ENCODE results near the gene FSTL5. TPM values are rescaled to one million over a fixed set of nuclear protein-coding genes. Genes with fewer than 3 reads are reported as not detected.

Gene FSTL5
- total RNA-seq, 2 donors from 2014 or later, result not detected

DNA sequence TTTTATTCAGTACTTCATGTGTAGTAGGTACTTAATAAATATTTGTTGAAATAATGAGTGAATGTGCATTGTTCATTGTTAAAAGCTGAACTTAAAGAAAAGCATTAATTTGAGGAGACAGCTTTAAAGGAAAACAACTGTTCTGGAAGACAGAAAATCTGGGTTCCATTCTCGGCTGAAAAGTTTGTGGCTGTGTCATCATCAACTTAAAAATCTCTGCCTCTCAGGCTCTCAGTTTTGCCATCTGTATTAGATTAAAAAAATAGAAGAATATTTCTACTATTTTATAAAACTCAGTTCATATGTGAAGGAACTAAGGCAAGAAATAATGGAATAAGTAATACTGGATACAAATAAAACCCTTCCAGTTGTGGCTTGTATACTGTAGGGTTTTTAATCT is 62.5 kb downstream of the FSTL5 start:
- H3K4me1 ChIP-seq, result no peaks in the 10 kb centered on the region

DNA sequence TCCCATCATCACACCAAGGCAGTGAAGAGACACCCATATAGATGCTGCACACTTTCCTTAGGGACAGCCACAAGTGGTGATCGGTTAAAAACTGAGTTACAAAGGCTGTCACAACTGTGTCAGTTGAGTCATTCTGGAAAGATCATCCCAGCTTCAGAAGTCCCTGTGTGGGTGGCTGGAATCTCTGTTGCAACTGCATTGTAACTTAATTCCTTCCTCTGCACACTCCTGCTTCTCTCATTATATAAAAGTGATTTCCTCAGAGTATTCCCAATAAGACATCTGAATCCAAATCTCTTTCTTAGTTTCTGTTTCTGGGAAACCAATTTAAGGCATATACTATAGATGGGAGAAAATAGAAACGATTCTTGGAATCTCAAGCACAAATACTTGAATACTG is 88.1 kb downstream of the FSTL5 start:
- Histone ChIP-seq H3K4me1 (no peaks in the 10 kb centered on the region), H3K36me3 (no peaks in the 10 kb centered on the region), H3K9me3 (no peaks in the 10 kb centered on the region), H3K27me3 (no peaks in the 10 kb centered on the region), H3K27ac (no peak overlapping the region), H3K4me3 (no peak overlapping the region)
- TF ChIP-seq, protein P1, sequence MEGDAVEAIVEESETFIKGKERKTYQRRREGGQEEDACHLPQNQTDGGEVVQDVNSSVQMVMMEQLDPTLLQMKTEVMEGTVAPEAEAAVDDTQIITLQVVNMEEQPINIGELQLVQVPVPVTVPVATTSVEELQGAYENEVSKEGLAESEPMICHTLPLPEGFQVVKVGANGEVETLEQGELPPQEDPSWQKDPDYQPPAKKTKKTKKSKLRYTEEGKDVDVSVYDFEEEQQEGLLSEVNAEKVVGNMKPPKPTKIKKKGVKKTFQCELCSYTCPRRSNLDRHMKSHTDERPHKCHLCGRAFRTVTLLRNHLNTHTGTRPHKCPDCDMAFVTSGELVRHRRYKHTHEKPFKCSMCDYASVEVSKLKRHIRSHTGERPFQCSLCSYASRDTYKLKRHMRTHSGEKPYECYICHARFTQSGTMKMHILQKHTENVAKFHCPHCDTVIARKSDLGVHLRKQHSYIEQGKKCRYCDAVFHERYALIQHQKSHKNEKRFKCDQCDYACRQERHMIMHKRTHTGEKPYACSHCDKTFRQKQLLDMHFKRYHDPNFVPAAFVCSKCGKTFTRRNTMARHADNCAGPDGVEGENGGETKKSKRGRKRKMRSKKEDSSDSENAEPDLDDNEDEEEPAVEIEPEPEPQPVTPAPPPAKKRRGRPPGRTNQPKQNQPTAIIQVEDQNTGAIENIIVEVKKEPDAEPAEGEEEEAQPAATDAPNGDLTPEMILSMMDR (IDR thresholded peaks at IDR 0.05), result no peak
- no peak for DNase-seq (ENCODE audit: low spot score)

More for the DNA sequence above, 62.5 kb downstream of the FSTL5 start:
- Histone ChIP-seq H3K4me3 (no peak overlapping the region), H3K27me3 (no peaks in the 10 kb centered on the region), H3K36me3 (no peaks in the 10 kb centered on the region), H3K9me3 (no peaks in the 10 kb centered on the region), H3K27ac (no peak overlapping the region)
- DNase-seq (ENCODE audit: low spot score), result no peak
- TF ChIP-seq, protein P1 (IDR thresholded peaks at IDR 0.05), result no peak

GRCh38 chr4:162061214-162061613 is 102.6 kb downstream of the FSTL5 start:
- Histone ChIP-seq H3K4me1 (no peaks in the 10 kb centered on the region), H3K36me3 (no peaks in the 10 kb centered on the region), H3K9me3 (no peaks in the 10 kb centered on the region), H3K27ac (no peak overlapping the region), H3K4me3 (no peak overlapping the region), H3K27me3 (no peaks in the 10 kb centered on the region)
- TF ChIP-seq, protein P1 (IDR thresholded peaks at IDR 0.05), result no peak
- DNase-seq (ENCODE audit: low spot score), result no peak

GRCh38 chr4:162059656-162060055 is 104.1 kb downstream of the FSTL5 start:
- Histone ChIP-seq H3K9me3 (no peaks in the 10 kb centered on the region), H3K27me3 (no peaks in the 10 kb centered on the region), H3K4me1 (no peaks in the 10 kb centered on the region), H3K36me3 (no peaks in the 10 kb centered on the region), H3K4me3 (no peak overlapping the region), H3K27ac (no peak overlapping the region)
- TF ChIP-seq, protein P1 (IDR thresholded peaks at IDR 0.05), result no peak
- no peak for DNase-seq (ENCODE audit: low spot score)

GRCh38 chr4:162056990-162057389 is 106.8 kb downstream of the FSTL5 start:
- TF ChIP-seq, protein P1 (IDR thresholded peaks at IDR 0.05), result no peak
- Histone ChIP-seq H3K36me3 (no peaks in the 10 kb centered on the region), H3K27me3 (no peaks in the 10 kb centered on the region), H3K27ac (no peak overlapping the region), H3K9me3 (no peaks in the 10 kb centered on the region), H3K4me3 (no peak overlapping the region), H3K4me1 (no peaks in the 10 kb centered on the region)
- DNase-seq (ENCODE audit: low spot score), result no peak

DNA sequence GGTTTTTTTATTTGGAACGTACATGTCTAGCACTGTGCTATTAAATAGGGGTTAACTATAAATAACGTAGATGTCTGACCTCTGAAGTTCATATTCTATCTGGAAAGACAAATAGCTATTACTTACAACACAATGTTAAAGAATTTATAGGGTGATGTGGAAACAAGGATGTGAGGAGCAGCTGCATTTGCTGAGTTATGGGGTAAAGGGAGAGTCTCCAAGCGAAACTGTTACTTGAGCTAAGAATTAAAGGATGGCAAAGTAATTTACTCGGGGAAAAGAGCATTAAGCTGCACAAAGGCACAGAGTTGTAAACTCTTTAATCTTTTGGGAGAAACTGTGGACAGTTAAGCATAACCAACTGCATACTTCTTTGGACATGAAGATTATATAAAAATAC is 117.7 kb downstream of the FSTL5 start:
- DNase-seq (ENCODE audit: low spot score), result no peak
- no peaks in the 10 kb centered on the region for H3K9me3 ChIP-seq
- H3K27me3 ChIP-seq, result no peaks in the 10 kb centered on the region
- TF ChIP-seq, protein P1 (IDR thresholded peaks at IDR 0.05), result no peak
- H3K27ac ChIP-seq, result no peak overlapping the region
- H3K36me3 ChIP-seq, result no peaks in the 10 kb centered on the region
- no peaks in the 10 kb centered on the region for H3K4me1 ChIP-seq
- no peak overlapping the region for H3K4me3 ChIP-seq
